Renal pelvis (tissue), 4 donors: ENCODE results near the gene ELP4. TPM values are rescaled to one million over a fixed set of nuclear protein-coding genes. Genes with fewer than 3 reads are reported as not detected.

Experiments used
- DNase-seq: peaks from one replicate; pipeline ENCODE4 v3.0.0-alpha.2; 2013
- polyA plus RNA-seq, 3 donors: library from polyadenylated mRNA; unstranded; fragments of 120-200 nt; gene quantifications; one replicate each; pipeline ENCODE4 v1.2.1, GENCODE V29; 2013; ENCODE audit not compliant: insufficient read length in 3 of 3

The ELP4 gene
- polyA plus RNA-seq, 3 donors: 22.3 to 25.6 (median 22.8) TPM

GRCh38 chr11:31797190-31798056 lies 287.9 kb downstream of the ELP4 start:
- no peak for DNase-seq

DNA sequence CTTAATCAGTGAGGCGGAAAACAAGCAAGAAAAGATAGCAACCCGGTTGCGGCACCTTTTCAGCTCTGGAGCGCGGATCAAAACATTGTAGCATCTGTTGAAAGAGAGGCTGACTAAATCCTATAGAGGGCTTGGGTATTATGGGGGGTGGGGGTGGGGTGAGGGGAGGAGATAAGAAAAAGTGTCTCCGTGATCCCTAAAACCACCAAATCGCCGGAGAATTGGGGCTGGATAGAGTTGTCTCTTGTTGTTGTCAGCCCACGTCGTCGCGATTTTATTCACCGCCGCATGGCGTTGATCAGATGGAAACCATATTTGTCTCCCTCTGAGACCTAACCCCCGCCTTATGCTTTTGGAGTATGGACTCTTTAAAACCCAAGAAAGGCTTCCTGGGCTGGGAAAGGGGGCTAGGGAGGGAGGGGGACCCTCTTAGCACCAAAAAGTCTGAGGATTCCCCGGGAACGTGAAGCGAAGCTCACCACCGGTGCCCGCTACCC lies 288.5 kb downstream of the ELP4 start:
- no peak for DNase-seq

GRCh38 chr11:31798554-31799434 lies 289.2 kb downstream of the ELP4 start:
- DNase-seq: no peak

GRCh38 chr11:31799435-31800397 lies 290.1 kb downstream of the ELP4 start:
- DNase-seq: no peak

DNA sequence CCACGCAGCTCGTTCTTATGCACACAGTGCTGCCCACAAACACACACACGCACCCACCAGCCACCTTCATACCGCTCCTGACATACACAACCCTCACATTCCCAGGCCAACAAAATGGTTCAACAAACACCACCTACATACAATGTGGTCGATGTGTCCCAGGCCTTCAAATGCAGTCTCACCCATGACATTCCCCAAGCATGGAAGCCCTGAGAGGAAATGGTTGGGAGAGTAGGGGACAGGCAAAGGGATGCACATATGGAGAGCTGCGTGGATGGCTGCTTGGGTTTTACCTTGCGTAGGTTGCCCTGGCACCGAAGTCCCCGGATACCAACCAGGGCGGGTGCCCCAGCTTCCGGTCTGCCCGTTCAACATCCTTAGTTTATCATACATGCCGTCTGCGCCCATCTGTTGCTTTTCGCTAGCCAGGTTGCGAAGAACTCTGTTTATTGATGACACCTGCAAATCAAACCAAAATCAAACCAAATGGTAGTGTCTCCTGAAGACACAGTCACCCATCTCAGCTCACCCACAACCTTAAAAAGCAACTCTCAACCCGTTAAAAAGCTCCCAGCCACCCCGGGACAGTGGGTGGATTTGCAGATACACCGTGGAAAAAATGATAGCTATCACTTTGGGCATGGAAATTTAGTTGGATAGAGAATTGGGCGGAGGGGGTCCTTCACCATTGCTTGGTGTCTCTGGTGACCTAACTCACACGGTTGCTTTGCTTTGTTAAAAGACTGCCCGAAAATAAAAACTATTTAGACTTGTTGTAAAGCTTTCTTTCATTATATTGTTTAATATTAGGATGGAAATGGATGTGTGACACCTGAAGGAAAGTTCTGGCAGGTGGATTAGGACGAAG lies 291.1 kb downstream of the ELP4 start:
- DNase-seq: no peak

GRCh38 chr11:31801298-31801702 lies 291.7 kb downstream of the ELP4 start:
- no peak for DNase-seq

DNA sequence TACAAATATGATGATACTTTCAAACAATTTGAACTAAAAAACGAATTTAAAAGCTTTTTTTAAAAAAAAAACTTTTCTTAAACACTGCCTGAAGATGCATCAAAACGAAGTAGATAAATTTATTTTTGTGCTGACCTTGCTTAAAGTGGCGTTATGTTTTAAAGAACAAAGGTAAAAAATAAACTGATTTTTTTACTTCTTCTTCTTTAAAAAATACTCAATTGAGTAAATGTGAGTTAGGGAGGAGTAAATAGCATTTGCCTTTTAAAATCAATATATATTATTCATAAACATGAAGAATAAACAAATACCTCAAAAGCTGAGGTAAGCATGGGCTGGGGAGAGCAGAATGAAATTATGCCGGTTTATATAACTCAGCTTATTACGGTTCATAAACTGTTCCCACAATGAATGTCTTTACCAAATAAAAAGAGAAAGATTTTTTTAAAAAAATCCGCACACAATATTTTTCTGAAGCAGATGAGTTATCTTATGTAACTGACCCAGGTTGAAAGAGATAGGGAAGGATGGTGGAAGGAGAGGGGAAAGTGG lies 292.5 kb downstream of the ELP4 start:
- no peak for DNase-seq

DNA sequence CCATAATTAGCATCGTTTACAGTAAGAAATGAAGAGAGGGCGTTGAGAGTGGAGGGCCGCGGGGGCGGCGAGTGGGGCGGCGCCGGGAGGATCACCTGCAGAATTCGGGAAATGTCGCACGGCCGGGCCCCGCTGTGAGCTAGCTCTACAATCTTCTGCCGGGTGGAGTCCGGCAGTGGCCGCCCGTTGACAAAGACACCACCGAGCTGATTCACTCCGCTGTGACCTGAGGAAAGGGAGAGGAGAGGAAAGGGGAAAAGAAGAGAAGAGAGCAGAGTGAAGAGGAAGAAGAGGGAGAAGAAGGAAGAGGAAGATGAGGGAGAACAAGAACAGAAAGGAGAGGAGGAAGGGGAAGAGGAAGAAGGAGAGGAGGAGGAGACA lies 293.0 kb downstream of the ELP4 start:
- DNase-seq: no peak

- no peak for DNase-seq
Measured at GRCh38 chr11:31802990-31803812, 293.6 kb downstream of the ELP4 start.

- no peak for DNase-seq
Measured at GRCh38 chr11:31803813-31804311, 294.3 kb downstream of the ELP4 start.

DNA sequence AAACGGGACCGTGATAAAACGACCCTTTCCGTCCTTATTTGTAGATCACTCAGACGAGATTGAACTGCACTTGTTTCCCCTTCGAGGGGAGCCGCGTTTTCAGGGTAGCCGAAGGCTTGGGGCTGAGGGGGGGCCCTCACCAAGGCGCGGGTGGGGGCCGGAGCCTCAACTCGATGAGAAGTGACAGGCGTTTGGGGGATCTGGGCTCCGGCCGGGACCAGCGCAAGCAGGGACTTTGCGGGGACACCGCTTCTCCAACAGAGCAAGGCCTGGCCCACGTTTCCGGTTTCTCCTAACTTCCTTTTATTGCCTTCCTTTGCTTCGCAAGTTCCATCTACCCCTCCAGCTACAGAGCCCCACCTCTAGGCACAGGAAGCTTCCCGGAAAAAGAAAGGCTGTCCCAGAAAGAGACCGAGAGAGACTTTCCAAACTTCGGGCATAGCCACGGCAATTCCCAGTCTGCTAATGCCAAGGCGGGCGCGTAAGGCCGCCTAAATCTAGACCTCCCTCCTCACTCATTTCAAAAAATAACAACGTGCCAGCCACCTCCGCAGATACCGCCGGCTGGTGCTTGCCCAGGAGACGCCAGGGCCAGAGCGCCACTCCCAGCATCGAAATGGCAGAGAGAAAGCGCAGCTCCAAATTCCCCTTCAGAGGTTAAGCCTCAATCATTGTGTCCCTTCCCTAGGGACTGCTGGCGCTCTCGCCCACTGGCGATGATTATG lies 294.9 kb downstream of the ELP4 start:
- DNase-seq: no peak

GRCh38 chr11:31805037-31805628 lies 295.6 kb downstream of the ELP4 start:
- no peak for DNase-seq

DNA sequence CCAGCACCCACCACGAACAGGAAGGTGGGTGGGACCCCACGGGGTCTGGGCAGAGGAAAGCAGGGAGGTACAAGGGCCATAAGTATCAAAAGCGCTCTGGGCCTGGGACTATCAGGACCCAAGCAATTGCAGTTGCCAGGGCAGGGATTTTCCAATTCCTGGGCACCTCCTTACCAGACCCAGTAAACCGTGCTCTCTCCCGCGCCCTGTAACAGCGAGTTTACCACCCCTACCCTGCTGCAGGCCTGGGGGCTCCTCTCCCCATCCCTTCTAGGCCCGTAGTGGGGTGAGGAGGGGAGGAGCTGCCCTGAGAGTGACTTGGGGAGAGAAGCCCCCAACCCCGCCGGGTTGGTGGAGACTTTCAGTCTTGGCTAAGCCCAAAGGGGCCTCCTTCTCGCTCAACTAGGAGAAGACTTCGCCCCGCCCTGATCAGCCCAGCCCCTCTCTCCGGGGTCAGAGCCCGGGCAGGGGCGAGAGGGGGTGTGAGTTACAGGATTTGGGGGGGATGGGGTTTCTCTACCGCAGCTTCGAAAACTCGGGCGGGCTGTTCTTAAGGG lies 296.1 kb downstream of the ELP4 start:
- no peak for DNase-seq

GRCh38 chr11:31806186-31806927 lies 296.8 kb downstream of the ELP4 start:
- no peak for DNase-seq

DNA sequence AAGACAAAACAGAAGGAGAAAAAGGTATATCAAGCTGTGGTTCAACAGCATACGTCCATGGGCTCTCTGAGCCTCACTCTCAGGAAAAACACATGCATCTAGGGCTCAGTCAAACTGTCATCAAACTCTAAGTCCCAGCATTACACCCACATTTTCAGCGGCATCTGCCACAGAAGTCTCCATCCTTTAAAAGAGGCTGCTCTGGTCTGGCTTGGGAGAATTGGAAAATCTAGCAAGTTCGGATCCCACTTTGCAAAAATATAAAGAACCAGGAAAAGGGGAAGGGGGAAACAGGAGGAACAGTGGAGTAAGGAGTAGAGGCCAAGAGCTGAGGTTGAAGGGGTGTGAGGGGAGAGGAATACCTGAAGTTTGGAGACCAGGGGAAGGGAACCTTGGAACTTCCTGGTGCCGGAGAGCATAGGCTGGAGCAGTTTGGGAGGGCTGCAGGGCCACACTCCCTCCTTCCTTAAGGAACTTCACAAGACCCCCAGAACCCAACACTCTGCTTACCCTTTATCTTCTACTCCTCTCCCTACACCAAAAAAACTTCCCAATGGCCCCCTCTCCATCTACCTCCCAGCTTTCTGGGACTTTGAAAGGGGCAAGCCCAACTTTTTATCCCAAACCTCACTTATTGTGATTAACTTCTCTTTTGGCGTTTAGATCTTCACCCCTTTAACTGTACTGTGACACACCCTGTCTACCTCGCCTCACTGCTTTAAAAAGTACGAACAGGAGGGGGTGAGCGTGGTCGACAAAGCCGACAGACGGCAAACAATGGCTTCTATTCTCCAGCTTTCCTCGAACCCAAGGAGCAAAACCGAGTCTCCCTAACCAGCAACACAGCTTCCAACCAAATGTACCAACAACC lies 297.6 kb downstream of the ELP4 start:
- DNase-seq: no peak
